H1 (cell line): ENCODE results near the gene OLIG2. TPM values are rescaled to one million over a fixed set of nuclear protein-coding genes. Genes with fewer than 3 reads are reported as not detected.

Experiments
- CTCF ChIA-PET: fragments of 300-600 bp; sonication (Branson Sonifier 250); formaldehyde crosslinking; loops from one replicate; lab custom pipeline; 2021; ENCODE audit not compliant: partially characterized antibody; lab: Charles Lee
- POLR2A ChIA-PET: fragments of 300-600 bp; sonication (Branson Sonifier 250); formaldehyde crosslinking; loops from one replicate; lab custom pipeline; 2021; ENCODE audit warnings: inconsistent platforms; ENCODE audit not compliant: partially characterized antibody; lab: Charles Lee
- DNase-seq, 2 experiments: peaks; one replicate each; pipeline versions ENCODE4 v3.0.0 to v3.0.0-alpha.2; 2010 to 2022; ENCODE audit warnings: low spot score in 2 of 2, low read depth in 1 of 2, mixed read lengths in 1 of 2
- FAIRE-seq: peaks from 2 replicates; lab custom pipeline; 2011; peaks lifted over from hg19 to GRCh38; lab: Jason Lieb, UNC
- H2AFZ ChIP-seq: 2 replicates; pipeline ENCODE4 v1.8.1; 2012; ENCODE audit warnings: low read length, inconsistent platforms
- H2AK5ac ChIP-seq: 2 replicates; pipeline ENCODE4 v1.6.1; 2013; ENCODE audit warnings: low read depth, low read length
- H2BK120ac ChIP-seq: replicated peaks from 2 replicates; pipeline ENCODE3; 2013; ENCODE audit warnings: low read depth, low read length, inconsistent platforms
- H2BK12ac ChIP-seq: 2 replicates; pipeline ENCODE4 v1.6.1; 2013; ENCODE audit warnings: low read depth, low read length
- H2BK15ac ChIP-seq: 2 replicates; pipeline ENCODE4 v1.6.1; 2013; ENCODE audit warnings: low read length
- H2BK20ac ChIP-seq: 2 replicates; pipeline ENCODE4 v1.6.1; 2013; ENCODE audit warnings: low read length
- H2BK5ac ChIP-seq: 2 replicates; pipeline ENCODE4 v1.6.1; 2013; ENCODE audit warnings: low read depth, low read length
- H3K14ac ChIP-seq: 2 replicates; pipeline ENCODE4 v1.6.1; 2013; ENCODE audit warnings: inconsistent platforms; ENCODE audit not compliant: insufficient read length
- H3K18ac ChIP-seq: 2 replicates; pipeline ENCODE4 v1.6.1; 2013; ENCODE audit warnings: low read length; ENCODE audit errors: extremely low read depth
- H3K23ac ChIP-seq: 2 replicates; pipeline ENCODE4 v1.6.1; 2013; ENCODE audit warnings: inconsistent platforms; ENCODE audit not compliant: insufficient read length
- H3K23me2 ChIP-seq: 2 replicates; pipeline ENCODE4 v1.6.1; 2013; ENCODE audit warnings: low read depth, low read length
- H3K27ac ChIP-seq: 2 replicates; pipeline ENCODE4 v1.6.1; 2011; ENCODE audit warnings: low read depth, low read length, inconsistent platforms
- H3K27me3 ChIP-seq, 4 experiments: replicated peaks in 1 of 4; 1 replicate in 1 of 4; 2 replicates in 3 of 4; pipeline versions ENCODE4 v1.6.1 to v1.8.1; 2011 to 2013; ENCODE audit warnings: low read length in 3 of 4, mild to moderate bottlenecking in 3 of 4, inconsistent platforms in 2 of 4, mixed read lengths in 2 of 4, moderate library complexity in 1 of 4; ENCODE audit not compliant: control insufficient read depth in 3 of 4, insufficient read depth in 3 of 4; ENCODE audit errors: extremely low read depth in 1 of 4
- H3K36me3 ChIP-seq, 4 experiments: 2 replicates each; pipeline versions ENCODE4 v1.6.1 to v1.8.1; 2011 to 2013; ENCODE audit warnings: mild to moderate bottlenecking in 4 of 4, low read length in 3 of 4, moderate library complexity in 2 of 4, control low read depth in 1 of 4, inconsistent platforms in 1 of 4; ENCODE audit not compliant: insufficient read depth in 4 of 4, control insufficient read depth in 2 of 4
- H3K4ac ChIP-seq: replicated peaks from 2 replicates; pipeline ENCODE3; 2013; ENCODE audit warnings: low read length, low read depth, mixed read lengths, inconsistent platforms; ENCODE audit not compliant: insufficient read length
- H3K4me1 ChIP-seq, 4 experiments: replicated peaks in 1 of 4; 1 replicate in 1 of 4; 2 replicates in 3 of 4; pipeline versions ENCODE4 v1.6.1 to v1.8.1; 2011 to 2013; ENCODE audit warnings: low read length in 3 of 4, inconsistent platforms in 2 of 4, mixed read lengths in 1 of 4; ENCODE audit not compliant: insufficient read depth in 4 of 4, control insufficient read depth in 3 of 4
- H3K4me2 ChIP-seq, 2 experiments: 2 replicates each; pipeline versions ENCODE4 v1.6.1 to v1.8.1; 2011 to 2013; ENCODE audit warnings: low read depth in 2 of 2, low read length in 2 of 2, control low read depth in 1 of 2, inconsistent platforms in 1 of 2, mild to moderate bottlenecking in 1 of 2; ENCODE audit not compliant: insufficient read depth in 1 of 2
- H3K4me3 ChIP-seq, 4 experiments: fragments of 200-600, 300-600 bp in 1 of 4; sonication (generic), shearing (Covaris generic), sonication (Bioruptor Twin) in 1 of 4; 2 replicates each; pipeline versions ENCODE4 v1.5.1 to v1.8.1; 2011 to 2016; ENCODE audit warnings: low read length in 4 of 4, low read depth in 3 of 4, control low read depth in 2 of 4, inconsistent platforms in 2 of 4, mild to moderate bottlenecking in 2 of 4, mixed read lengths in 1 of 4, moderate library complexity in 1 of 4; ENCODE audit not compliant: insufficient read depth in 2 of 4; ENCODE audit errors: extremely low read depth in 1 of 4
- H3K56ac ChIP-seq: replicated peaks from 2 replicates; pipeline ENCODE3; 2013; ENCODE audit warnings: low read depth, mild to moderate bottlenecking, mixed read lengths, low read length, inconsistent platforms; ENCODE audit not compliant: insufficient read length
- H3K79me1 ChIP-seq: 2 replicates; pipeline ENCODE4 v1.6.1; 2013; ENCODE audit warnings: low read depth, low read length, control low read depth
- H3K79me2 ChIP-seq, 2 experiments: 2 replicates each; pipeline versions ENCODE4 v1.6.1 to v1.8.1; 2012 to 2013; ENCODE audit warnings: low read length in 2 of 2, mild to moderate bottlenecking in 2 of 2, inconsistent platforms in 1 of 2; ENCODE audit not compliant: insufficient read depth in 2 of 2, control insufficient read depth in 1 of 2
- H3K9ac ChIP-seq, 4 experiments: replicated peaks in 1 of 4; 1 replicate in 1 of 4; 2 replicates in 3 of 4; pipeline versions ENCODE4 v1.6.1 to v1.8.1; 2011 to 2013; ENCODE audit warnings: low read depth in 3 of 4, low read length in 3 of 4, control low read depth in 2 of 4, mild to moderate bottlenecking in 2 of 4, moderate library complexity in 2 of 4, inconsistent platforms in 1 of 4; ENCODE audit errors: extremely low read depth in 1 of 4
- H3K9me3 ChIP-seq, 2 experiments: 2 replicates each; pipeline versions ENCODE4 v1.6.1 to v1.8.1; 2012 to 2013; ENCODE audit warnings: mild to moderate bottlenecking in 2 of 2, moderate library complexity in 2 of 2, control low read depth in 1 of 2, inconsistent platforms in 1 of 2, low read depth in 1 of 2, low read length in 1 of 2, mixed read lengths in 1 of 2; ENCODE audit not compliant: insufficient read depth in 2 of 2
- H4K20me1 ChIP-seq, 2 experiments: replicated peaks in 1 of 2; 2 replicates each; pipeline versions ENCODE3 to v1.8.1; 2011 to 2013; ENCODE audit warnings: inconsistent platforms in 2 of 2, low read length in 2 of 2, mild to moderate bottlenecking in 1 of 2; ENCODE audit not compliant: insufficient read depth in 2 of 2, control insufficient read depth in 1 of 2
- H4K5ac ChIP-seq: 2 replicates; pipeline ENCODE4 v1.6.1; 2013; ENCODE audit warnings: low read length, low read depth, mixed read lengths, inconsistent platforms; ENCODE audit not compliant: insufficient read length
- H4K8ac ChIP-seq: 2 replicates; pipeline ENCODE4 v1.8.0; 2013; ENCODE audit warnings: mild to moderate bottlenecking, moderate library complexity, low read length, inconsistent platforms; ENCODE audit not compliant: insufficient read depth; ENCODE audit errors: extremely low read depth
- H4K91ac ChIP-seq: replicated peaks from 2 replicates; pipeline ENCODE3; 2013; ENCODE audit warnings: low read length, mixed read lengths, inconsistent platforms; ENCODE audit not compliant: insufficient read length
- ATF3 ChIP-seq: IDR thresholded peaks from 2 replicates; pipeline ENCODE4 v1.6.1; 2011; ENCODE audit warnings: low read depth, mild to moderate bottlenecking, low read length; ENCODE audit not compliant: insufficient read depth
- BACH1 ChIP-seq: IDR thresholded peaks from 2 replicates; pipeline ENCODE4 v1.6.1; 2012; ENCODE audit warnings: low read length, improper control_type of control experiment
- CHD1 ChIP-seq: IDR thresholded peaks from 2 replicates; pipeline ENCODE4 v1.6.1; 2012; ENCODE audit warnings: low read depth, low read length, improper control_type of control experiment
- CHD2 ChIP-seq: IDR thresholded peaks from 2 replicates; pipeline ENCODE4 v1.6.1; 2012; ENCODE audit warnings: low read length, improper control_type of control experiment
- EGR1 ChIP-seq: IDR thresholded peaks from 2 replicates; pipeline ENCODE4 v1.6.1; 2011; ENCODE audit warnings: low read depth, low read length, borderline replicate concordance
- GTF2F1 ChIP-seq: IDR thresholded peaks from 2 replicates; pipeline ENCODE4 v1.6.1; 2012; ENCODE audit warnings: low read depth, low read length, improper control_type of control experiment, borderline replicate concordance
- HDAC2 ChIP-seq, 2 experiments: fragments of 300-600 bp in 1 of 2; sonication (generic) in 1 of 2; IDR thresholded peaks; 2 replicates each; pipeline ENCODE4 v1.6.1; 2011 to 2012; ENCODE audit warnings: low read depth in 2 of 2, low read length in 2 of 2, mild to moderate bottlenecking in 2 of 2, moderate library complexity in 2 of 2, borderline replicate concordance in 1 of 2, inconsistent platforms in 1 of 2
- NRF1 ChIP-seq: IDR thresholded peaks from 2 replicates; pipeline ENCODE4 v1.6.1; 2011; ENCODE audit warnings: mild to moderate bottlenecking, low read depth, low read length, improper control_type of control experiment
- PHF8 ChIP-seq: fragments of 200-600 bp; sonication (generic); conservative IDR thresholded peaks from 2 replicates; pipeline ENCODE4 v1.7.1; 2012; ENCODE audit warnings: low read depth, mild to moderate bottlenecking, inconsistent platforms, low read length, moderate library complexity
- RBBP5 ChIP-seq: IDR thresholded peaks from 2 replicates; pipeline ENCODE4 v1.7.1; 2012; ENCODE audit warnings: low read depth, mild to moderate bottlenecking, inconsistent platforms, low read length, moderate library complexity, borderline replicate concordance
- SP1 ChIP-seq: IDR thresholded peaks from 2 replicates; pipeline ENCODE4 v1.6.1; 2011; ENCODE audit warnings: low read depth, low read length
- TAF1 ChIP-seq: IDR thresholded peaks from 2 replicates; pipeline ENCODE4 v1.6.1; 2011; ENCODE audit warnings: mild to moderate bottlenecking, low read depth, low read length
- WGBS, 2 experiments: shearing (Covaris generic) in 1 of 2; methylation state at CpG; one replicate each; pipeline versions ENCODE4 v1.1.6 to v1.1.7; 2013 to 2015; ENCODE audit warnings: low lambda C conversion rate in 2 of 2, mixed read lengths in 2 of 2, inconsistent platforms in 1 of 2, low coverage in 1 of 2, missing lambda C conversion rate in 1 of 2; ENCODE audit not compliant: insufficient replicate concordance in 2 of 2, insufficient coverage in 1 of 2, insufficient read length in 1 of 2; ENCODE audit errors: extremely low coverage in 1 of 2, missing lambda C conversion rate in 1 of 2; 5-methylcytosine and 5-hydroxymethylcytosine counted together
- polyA plus RNA-seq, 7 experiments: library from polyadenylated mRNA; depleted of rRNA in 3 of 7; stranded (reverse) in 5 of 7; unstranded in 2 of 7; fragments of >200 nt in 5 of 7; fragments of 200-250 nt in 2 of 7; gene quantifications; 1 replicate in 5 of 7; 2 replicates in 1 of 7; 4 replicates in 1 of 7; pipeline versions ENCODE4 v1.2.1 to v1.2.3, GENCODE V29; 2011 to 2013; ENCODE audit warnings: missing spikeins in 2 of 7, mixed read lengths in 2 of 7
- total RNA-seq: library from RNA; stranded (reverse); fragmentation: NEBNext Ultra II Directional; extraction: Animal tissue kit (Norgen Biotek cat#: 25700); gene quantifications from 2 replicates; pipeline ENCODE4 v1.2.1, GENCODE V29; 2021

OLIG2 gene
- total and polyA plus RNA-seq, 2 of the 8 experiments (the other 6 are each of a cell fraction or from before 2014, with no cell fraction given): 0.79 TPM; not detected in 1

- H4K20me1 ChIP-seq: no peaks in the 10 kb centered on the region
- H3K23me2 ChIP-seq: no peaks in the 10 kb centered on the region
- no peak overlapping the region for H2AK5ac ChIP-seq
- TF ChIP-seq NRF1 (no peak), PHF8 (no peak), SP1 (no peak), RBBP5 (no peak), GTF2F1 (no peak), ATF3 (no peak), CHD2 (no peak), CHD1 (no peak), TAF1 (no peak), BACH1 (no peak), HDAC2 (IDR thresholded peaks at IDR 0.05; ENCODE audit: borderline replicate concordance in 1 of 2, low read depth in 2 of 2, low read length in 2 of 2) (no peak), EGR1 (no peak)
- TF ChIP-seq, all 59 proteins: peak for 0
- no peak overlapping the region for H4K8ac ChIP-seq
- H3K36me3 ChIP-seq: no peaks in the 10 kb centered on the region
- no peak overlapping the region for H4K5ac ChIP-seq
- H3K27me3 ChIP-seq: peaks cover 0 to 3% (median 0%) of the 10 kb centered on the region in 4 experiments; a peak in 1 of 7 replicates
- no peaks in the 10 kb centered on the region for H3K9me3 ChIP-seq
- no peak overlapping the region for H2BK20ac ChIP-seq
- no peak overlapping the region for H3K14ac ChIP-seq
- H3K9ac ChIP-seq: no peak overlapping the region
- no peak overlapping the region for H3K4me2 ChIP-seq
- H3K79me2 ChIP-seq: no peaks in the 10 kb centered on the region
- no peak overlapping the region for H2BK15ac ChIP-seq
- no peaks in the 10 kb centered on the region for H3K4me1 ChIP-seq
- no peak overlapping the region for H4K91ac ChIP-seq
- no peak overlapping the region for H2BK120ac ChIP-seq
- no peak overlapping the region for H3K4me3 ChIP-seq
- WGBS, 2 experiments: 91% methylated on average over 16 of the region's 16 CpGs; no CpG with 5 or more reads in 1 of the 2 experiments
- H2BK12ac ChIP-seq: no peak overlapping the region
- no peak for DNase-seq
- H2BK5ac ChIP-seq: no peak overlapping the region
- no peak overlapping the region for H2AFZ ChIP-seq
- H3K4ac ChIP-seq: no peak overlapping the region
- ChIA-PET CTCF (no interaction called here), POLR2A (no interaction called here)
- no peak for FAIRE-seq
- H3K27ac ChIP-seq: no peak overlapping the region
- no peak overlapping the region for H3K18ac ChIP-seq
- H3K23ac ChIP-seq: no peak overlapping the region
- no peak overlapping the region for H3K56ac ChIP-seq
- H3K79me1 ChIP-seq: no peaks in the 10 kb centered on the region
Measured at GRCh38 chr21:33051925-33052324, 26.2 kb downstream of the OLIG2 start.
